ENCODE results near the gene MLYCD. TPM values are rescaled to one million over a fixed set of nuclear protein-coding genes. Genes with fewer than 3 reads are reported as not detected.

MLYCD gene
- total RNA-seq, 1 donor from 2014 or later: 50.4 TPM

GRCh38 chr16:83933885-83934683 is 35.2 kb downstream of the MLYCD start:
- no peak for TF ChIP-seq CTCF (IDR thresholded peaks at IDR 0.05; ENCODE audit: borderline replicate concordance)
- DNase-seq: no peak
- no peaks in the 10 kb centered on the region for H3K9me3 ChIP-seq (replicated peaks)

GRCh38 chr16:83934684-83934977 is 35.7 kb downstream of the MLYCD start:
- no peak for TF ChIP-seq CTCF (IDR thresholded peaks at IDR 0.05; ENCODE audit: borderline replicate concordance)
- Histone ChIP-seq H3K27ac (replicated peaks) (no peak overlapping the region), H3K9me3 (replicated peaks) (no peaks in the 10 kb centered on the region), H3K27me3 (ENCODE audit: low read depth) (no peaks in the 10 kb centered on the region), H3K36me3 (no peaks in the 10 kb centered on the region), H3K4me3 (no peak overlapping the region), H3K4me1 (peaks cover 23% of the 10 kb centered on the region)
- intact Hi-C loops (cut with micrococcal nuclease): no loop called here
- DNase-seq: no peak

More at GRCh38 chr16:83933885-83934683, 35.2 kb downstream of the MLYCD start:
- Histone ChIP-seq H3K27ac (replicated peaks) (no peak overlapping the region), H3K27me3 (ENCODE audit: low read depth) (no peaks in the 10 kb centered on the region), H3K36me3 (no peaks in the 10 kb centered on the region), H3K4me3 (no peak overlapping the region), H3K4me1 (peaks cover 17% of the 10 kb centered on the region)
- intact Hi-C loops (cut with micrococcal nuclease): no loop called here

- intact Hi-C loops (cut with micrococcal nuclease): no loop called here
- TF ChIP-seq CTCF (IDR thresholded peaks at IDR 0.05; ENCODE audit: borderline replicate concordance): no peak
- no peak for DNase-seq
These were observed 36.3 kb downstream of the MLYCD start for GRCh38 chr16:83935005-83935857.

GRCh38 chr16:83935858-83936255 is 36.9 kb downstream of the MLYCD start:
- no peak for DNase-seq
- no peak overlapping the region for H3K4me3 ChIP-seq
- no peak overlapping the region for H3K27ac ChIP-seq (replicated peaks)
- intact Hi-C loops (cut with micrococcal nuclease): no loop called here
- TF ChIP-seq CTCF (IDR thresholded peaks at IDR 0.05; ENCODE audit: borderline replicate concordance): no peak
- no peaks in the 10 kb centered on the region for H3K9me3 ChIP-seq (replicated peaks)
- H3K4me1 ChIP-seq: peaks cover 12% of the 10 kb centered on the region
- no peaks in the 10 kb centered on the region for H3K36me3 ChIP-seq
- no peaks in the 10 kb centered on the region for H3K27me3 ChIP-seq (ENCODE audit: low read depth)

More at GRCh38 chr16:83935005-83935857, 36.3 kb downstream of the MLYCD start:
- no peaks in the 10 kb centered on the region for H3K36me3 ChIP-seq
- no peak overlapping the region for H3K27ac ChIP-seq (replicated peaks)
- no peaks in the 10 kb centered on the region for H3K9me3 ChIP-seq (replicated peaks)
- H3K4me1 ChIP-seq: peaks cover 19% of the 10 kb centered on the region
- no peaks in the 10 kb centered on the region for H3K27me3 ChIP-seq (ENCODE audit: low read depth)
- H3K4me3 ChIP-seq: no peak overlapping the region

- no peak overlapping the region for H3K4me3 ChIP-seq
- H3K27me3 ChIP-seq (ENCODE audit: low read depth): no peaks in the 10 kb centered on the region
- no peak for DNase-seq
- no peaks in the 10 kb centered on the region for H3K36me3 ChIP-seq
- no peaks in the 10 kb centered on the region for H3K9me3 ChIP-seq (replicated peaks)
- TF ChIP-seq CTCF (IDR thresholded peaks at IDR 0.05; ENCODE audit: borderline replicate concordance): no peak
- no peak overlapping the region for H3K27ac ChIP-seq (replicated peaks)
- intact Hi-C loops (cut with micrococcal nuclease): no loop called here
- peaks cover 9% of the 10 kb centered on the region for H3K4me1 ChIP-seq
These were observed 37.8 kb downstream of the MLYCD start for GRCh38 chr16:83936581-83937165.
